Gastroesophageal sphincter (tissue), 3 donors: Measurements from ENCODE around the gene EXD3.

ENCODE experiments used
- CTCF ChIP-seq, 4 experiments: fragments of 200-600 bp in 2 of 4; fragments of 450-650 bp in 2 of 4; sonication (generic) in 1 of 4; IDR thresholded peaks; one replicate each; pipeline ENCODE4 v1.5.1; 2017 to 2019; ENCODE audit warnings: antibody characterized with exemption in 4 of 4, mild to moderate bottlenecking in 2 of 4, moderate library complexity in 2 of 4
- EP300 ChIP-seq: sonication (generic); formaldehyde crosslinking; IDR thresholded peaks from one replicate; pipeline ENCODE4 v1.6.1; 2017; ENCODE audit warnings: antibody characterized with exemption, mild to moderate bottlenecking

- TF ChIP-seq CTCF (IDR thresholded peaks at IDR 0.05) = no peak
- TF ChIP-seq EP300 = no peak
Observed at GRCh38 chr9:137441289-137441934, 18.4 kb upstream of the EXD3 start, which contains the start of gene ENTPD8.
